ENCODE measurements around the gene FOXP2. TPM values are rescaled to one million over a fixed set of nuclear protein-coding genes. Genes with fewer than 3 reads are reported as not detected.

The FOXP2 gene
- total RNA-seq, 1 experiment from 2014 or later = 0.17 TPM

DNA sequence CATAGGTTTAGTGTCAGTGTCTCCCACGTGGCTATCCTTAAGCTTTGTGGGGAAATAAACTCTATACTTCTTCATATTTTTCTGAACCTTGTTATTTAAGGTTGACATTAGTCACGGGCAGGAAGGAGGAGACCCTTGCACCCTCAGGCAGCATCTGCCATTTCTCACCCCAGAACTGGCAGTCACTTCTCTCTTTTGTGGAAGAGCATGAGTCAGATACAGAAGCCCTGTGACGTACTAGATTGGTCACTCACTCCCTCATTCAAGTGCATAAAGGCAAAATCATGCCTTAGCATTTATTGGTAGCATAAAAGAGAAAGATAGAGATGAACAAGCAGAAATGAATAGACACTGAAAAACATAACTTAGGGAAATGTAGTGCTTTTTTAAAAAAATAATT lies 301.3 kb downstream of the FOXP2 start (continued):
- TF ChIP-seq, protein P1, sequence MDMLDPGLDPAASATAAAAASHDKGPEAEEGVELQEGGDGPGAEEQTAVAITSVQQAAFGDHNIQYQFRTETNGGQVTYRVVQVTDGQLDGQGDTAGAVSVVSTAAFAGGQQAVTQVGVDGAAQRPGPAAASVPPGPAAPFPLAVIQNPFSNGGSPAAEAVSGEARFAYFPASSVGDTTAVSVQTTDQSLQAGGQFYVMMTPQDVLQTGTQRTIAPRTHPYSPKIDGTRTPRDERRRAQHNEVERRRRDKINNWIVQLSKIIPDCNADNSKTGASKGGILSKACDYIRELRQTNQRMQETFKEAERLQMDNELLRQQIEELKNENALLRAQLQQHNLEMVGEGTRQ (CRISPR knock-in tag; IDR thresholded peaks at IDR 0.05) = no peak
- TF ChIP-seq, protein P2, sequence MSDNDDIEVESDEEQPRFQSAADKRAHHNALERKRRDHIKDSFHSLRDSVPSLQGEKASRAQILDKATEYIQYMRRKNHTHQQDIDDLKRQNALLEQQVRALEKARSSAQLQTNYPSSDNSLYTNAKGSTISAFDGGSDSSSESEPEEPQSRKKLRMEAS (CRISPR knock-in tag; IDR thresholded peaks at IDR 0.05) = no peak
- no peak for TF ChIP-seq ATF1 (CRISPR knock-in tag; IDR thresholded peaks at IDR 0.05)

DNA sequence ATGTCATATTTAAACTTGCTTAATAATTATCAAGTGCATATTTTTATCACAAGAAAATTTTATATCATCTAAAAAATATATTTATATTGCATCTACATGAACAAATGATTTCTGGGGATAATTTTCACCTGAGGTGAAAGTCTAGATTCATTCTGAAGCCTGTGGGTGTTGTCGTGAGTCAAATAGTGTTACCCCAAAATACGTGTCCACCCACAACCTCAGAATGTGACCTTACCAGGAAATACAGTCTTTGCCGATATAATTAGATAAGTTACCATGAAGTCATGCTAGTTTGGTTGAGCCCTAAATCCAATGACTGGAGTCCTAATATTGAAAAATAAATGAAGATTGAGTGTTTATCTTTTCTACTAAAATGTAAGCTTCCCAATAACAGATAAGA lies 304.2 kb downstream of the FOXP2 start:
- Mint-ChIP-seq H3K4me3 (no peak overlapping the region), H3K36me3 (no peaks in the 10 kb centered on the region), H3K27me3 (ENCODE audit: low read depth) (no peaks in the 10 kb centered on the region), H3K4me1 (peaks cover 15% of the 10 kb centered on the region), H3K9me3 (peaks cover 6% of the 10 kb centered on the region), H3K27ac (no peak overlapping the region)
- ChIA-PET POLR2A (no interaction called here), CTCF (no interaction called here)
- DNase-seq (ENCODE audit: low spot score) = no peak
- no peak for TF ChIP-seq RORB (CRISPR knock-in tag; IDR thresholded peaks at IDR 0.05)
- TF ChIP-seq ZBTB21 (CRISPR knock-in tag; IDR thresholded peaks at IDR 0.05; ENCODE audit: borderline replicate concordance) = no peak
- TF ChIP-seq, protein P3, sequence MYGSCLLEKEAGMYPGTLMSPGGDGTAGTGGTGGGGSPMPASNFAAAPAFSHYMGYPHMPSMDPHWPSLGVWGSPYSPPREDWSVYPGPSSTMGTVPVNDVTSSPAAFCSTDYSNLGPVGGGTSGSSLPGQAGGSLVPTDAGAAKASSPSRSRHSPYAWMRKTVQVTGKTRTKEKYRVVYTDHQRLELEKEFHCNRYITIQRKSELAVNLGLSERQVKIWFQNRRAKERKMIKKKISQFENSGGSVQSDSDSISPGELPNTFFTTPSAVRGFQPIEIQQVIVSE (CRISPR knock-in tag; IDR thresholded peaks at IDR 0.05; ENCODE audit: borderline replicate concordance) = no peak
- no peak for TF ChIP-seq JUN (CRISPR knock-in tag; IDR thresholded peaks at IDR 0.05)
- ATAC-seq = no peak

DNA sequence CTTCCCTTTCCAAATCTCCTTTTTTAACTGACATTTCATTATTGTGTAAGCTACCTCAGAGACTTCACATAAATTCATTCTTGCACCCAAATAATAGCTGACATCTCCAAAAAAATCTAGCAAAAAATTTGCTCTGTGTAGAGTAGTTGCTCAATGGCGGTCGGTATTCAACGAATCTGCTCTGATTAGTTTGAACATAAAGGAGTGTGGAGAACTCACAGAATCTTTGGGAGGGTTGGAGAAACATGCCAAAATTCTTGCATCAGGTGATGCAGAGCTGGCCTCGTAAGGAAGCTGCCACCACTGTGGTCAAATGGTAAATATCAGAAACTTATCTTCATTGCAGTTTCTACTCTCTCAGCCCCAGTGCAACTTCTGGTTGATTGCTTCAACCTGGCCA lies 306.1 kb downstream of the FOXP2 start:
- Mint-ChIP-seq H3K27me3 (ENCODE audit: low read depth) (no peaks in the 10 kb centered on the region), H3K27ac (no peak overlapping the region), H3K36me3 (no peaks in the 10 kb centered on the region), H3K9me3 (peaks cover 6% of the 10 kb centered on the region), H3K4me3 (no peak overlapping the region), H3K4me1 (peaks cover 15% of the 10 kb centered on the region)
- TF ChIP-seq, protein P4, sequence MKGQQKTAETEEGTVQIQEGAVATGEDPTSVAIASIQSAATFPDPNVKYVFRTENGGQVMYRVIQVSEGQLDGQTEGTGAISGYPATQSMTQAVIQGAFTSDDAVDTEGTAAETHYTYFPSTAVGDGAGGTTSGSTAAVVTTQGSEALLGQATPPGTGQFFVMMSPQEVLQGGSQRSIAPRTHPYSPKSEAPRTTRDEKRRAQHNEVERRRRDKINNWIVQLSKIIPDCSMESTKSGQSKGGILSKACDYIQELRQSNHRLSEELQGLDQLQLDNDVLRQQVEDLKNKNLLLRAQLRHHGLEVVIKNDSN (CRISPR knock-in tag; IDR thresholded peaks at IDR 0.05) = no peak
- TF ChIP-seq ZNF671 (CRISPR knock-in tag; IDR thresholded peaks at IDR 0.05) = no peak
- TF ChIP-seq, protein P5, sequence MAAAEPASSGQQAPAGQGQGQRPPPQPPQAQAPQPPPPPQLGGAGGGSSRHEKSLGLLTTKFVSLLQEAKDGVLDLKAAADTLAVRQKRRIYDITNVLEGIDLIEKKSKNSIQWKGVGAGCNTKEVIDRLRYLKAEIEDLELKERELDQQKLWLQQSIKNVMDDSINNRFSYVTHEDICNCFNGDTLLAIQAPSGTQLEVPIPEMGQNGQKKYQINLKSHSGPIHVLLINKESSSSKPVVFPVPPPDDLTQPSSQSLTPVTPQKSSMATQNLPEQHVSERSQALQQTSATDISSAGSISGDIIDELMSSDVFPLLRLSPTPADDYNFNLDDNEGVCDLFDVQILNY (CRISPR knock-in tag; IDR thresholded peaks at IDR 0.05) = no peak
- TF ChIP-seq GTF2I (CRISPR knock-in tag; conservative IDR thresholded peaks at IDR 0.05) = no peak
- TF ChIP-seq, protein P3 (CRISPR knock-in tag; IDR thresholded peaks at IDR 0.05; ENCODE audit: borderline replicate concordance) = no peak
- no peak for TF ChIP-seq ZNF396 (CRISPR knock-in tag; IDR thresholded peaks at IDR 0.05; ENCODE audit: borderline replicate concordance)
- no peak for TF ChIP-seq TP53 (CRISPR knock-in tag; IDR thresholded peaks at IDR 0.05)
- TF ChIP-seq, protein P1 (CRISPR knock-in tag; IDR thresholded peaks at IDR 0.05) = no peak
- no peak for DNase-seq (ENCODE audit: low spot score)
- ChIA-PET POLR2A (no interaction called here), CTCF (interaction anchor here (0.5 to 1.0 kb wide), 3 partner anchors 11 to 293 kb away, joined by 3 to 6 read pairs (median 3); no protein-coding TSS in a partner anchor)
- peak; percentile 36; the same call in 1 of the 2 replicates for ATAC-seq

DNA sequence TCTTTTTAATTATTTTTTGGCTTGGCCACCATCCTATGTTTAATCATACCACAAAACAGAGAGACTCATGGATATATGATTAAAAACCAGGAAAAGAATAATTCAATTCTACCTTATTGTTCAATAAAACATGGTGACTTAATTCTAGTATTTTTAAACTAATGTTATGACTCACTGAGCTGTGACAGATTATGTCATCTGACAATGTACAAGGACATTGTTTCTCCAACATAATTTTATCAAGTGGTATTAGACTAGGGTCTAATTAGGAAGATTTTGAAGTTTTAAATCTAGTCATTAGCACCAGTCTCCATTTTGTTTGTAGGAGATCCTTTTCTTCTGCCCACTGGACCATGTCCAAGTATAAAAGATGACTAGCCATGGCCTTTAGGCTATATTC lies 307.9 kb downstream of the FOXP2 start:
- no peak overlapping the region for H3K27ac Mint-ChIP-seq
- TF ChIP-seq, protein P4 (CRISPR knock-in tag; IDR thresholded peaks at IDR 0.05) = no peak
- TF ChIP-seq FOXJ3 (CRISPR knock-in tag; IDR thresholded peaks at IDR 0.05; ENCODE audit: borderline replicate concordance) (no peak), ZNF121 (CRISPR knock-in tag; IDR thresholded peaks at IDR 0.05) (no peak), GRHL2 (CRISPR knock-in tag; IDR thresholded peaks at IDR 0.05; ENCODE audit: insufficient replicate concordance, severe bottlenecking) (no peak), FOXP1 (CRISPR knock-in tag; IDR thresholded peaks at IDR 0.05; ENCODE audit: borderline replicate concordance) (no peak)
- ATAC-seq = no peak

More for the DNA sequence above, 307.9 kb downstream of the FOXP2 start:
- H3K9me3 Mint-ChIP-seq = peaks cover 5% of the 10 kb centered on the region
- H3K27me3 Mint-ChIP-seq (ENCODE audit: low read depth) = no peaks in the 10 kb centered on the region
- POLR2A ChIA-PET = no interaction called here
- DNase-seq (ENCODE audit: low spot score) = no peak
- CTCF ChIA-PET = no interaction called here
- H3K4me3 Mint-ChIP-seq = no peak overlapping the region
- H3K4me1 Mint-ChIP-seq = peaks cover 4% of the 10 kb centered on the region
- no peaks in the 10 kb centered on the region for H3K36me3 Mint-ChIP-seq

Measured in WTC11 (cell line).